Suprapubic skin (tissue), 4 donors: ENCODE results near the gene POLR3A. TPM values are rescaled to one million over a fixed set of nuclear protein-coding genes. Genes with fewer than 3 reads are reported as not detected.

Experiments used
- DNase-seq, 2 donors: peaks; one replicate each; pipeline ENCODE4 v3.0.0-alpha.2; 2019; ENCODE audit warnings: low spot score in 2 of 2
- H3K27ac ChIP-seq: fragments of 200-600 bp; sonication (generic); one replicate; pipeline ENCODE4 v1.5.1; 2019
- H3K27me3 ChIP-seq: fragments of 200-600 bp; sonication (generic); one replicate; pipeline ENCODE4 v1.5.1; 2019
- H3K36me3 ChIP-seq: fragments of 200-600 bp; sonication (generic); one replicate; pipeline ENCODE4 v1.5.1; 2019
- H3K4me1 ChIP-seq: fragments of 200-600 bp; sonication (generic); one replicate; pipeline ENCODE4 v1.5.1; 2019
- H3K4me3 ChIP-seq: fragments of 200-600 bp; sonication (generic); one replicate; pipeline ENCODE4 v1.5.1; 2019; ENCODE audit warnings: mild to moderate bottlenecking
- H3K9me3 ChIP-seq: fragments of 200-600 bp; sonication (generic); one replicate; pipeline ENCODE4 v1.5.1; 2019
- CTCF ChIP-seq, 2 donors: fragments of 200-600 bp in 1 of 2; fragments of 450-650 bp in 1 of 2; sonication (generic) in 1 of 2; IDR thresholded peaks; one replicate each; pipeline ENCODE4 v1.5.1; 2016 to 2019; ENCODE audit warnings: antibody characterized with exemption in 2 of 2, mild to moderate bottlenecking in 1 of 2, moderate library complexity in 1 of 2
- EP300 ChIP-seq: sonication (generic); formaldehyde crosslinking; IDR thresholded peaks from one replicate; pipeline ENCODE4 v1.6.1; 2017; ENCODE audit warnings: antibody characterized with exemption
- POLR2A ChIP-seq, 2 donors: fragments of 450-650 bp; IDR thresholded peaks; one replicate each; pipeline ENCODE4 v1.6.1; 2017; ENCODE audit warnings: antibody characterized with exemption in 2 of 2, mild to moderate bottlenecking in 2 of 2, moderate library complexity in 2 of 2
- POLR2AphosphoS5 ChIP-seq, 3 donors: sonication (generic); formaldehyde crosslinking; IDR thresholded peaks; one replicate each; pipeline ENCODE4 v1.6.1; 2017; ENCODE audit warnings: antibody characterized with exemption in 3 of 3
- WGBS: methylation state at CpG from one replicate; pipeline ENCODE4 v1.1.5; 2018; 5-methylcytosine and 5-hydroxymethylcytosine counted together
- total RNA-seq, 4 donors: library from RNA; depleted of rRNA; stranded (reverse); fragments of >200 nt; gene quantifications; one replicate each; pipeline ENCODE4 v1.1.0, GENCODE V29; 2016

Gene POLR3A
- total RNA-seq, 4 donors from 2014 or later: 9.7 to 18.3 (median 12.8) TPM

GRCh38 chr10:78042752-78043104 is 13.4 kb upstream of the POLR3A start:
- peaks cover 20% of the 10 kb centered on the region for H3K4me1 ChIP-seq
- H3K36me3 ChIP-seq: peaks cover 49% of the 10 kb centered on the region
- WGBS: 98% methylated on average over 6 of the region's 6 CpGs
- no peak overlapping the region for H3K4me3 ChIP-seq
- H3K27ac ChIP-seq: no peak overlapping the region
- no peak for DNase-seq
- TF ChIP-seq CTCF (IDR thresholded peaks at IDR 0.05) (no peak), POLR2AphosphoS5 (IDR thresholded peaks at IDR 0.05) (no peak), EP300 (no peak), POLR2A (IDR thresholded peaks at IDR 0.05) (no peak)
- H3K9me3 ChIP-seq: no peaks in the 10 kb centered on the region
- H3K27me3 ChIP-seq: no peaks in the 10 kb centered on the region

- Histone ChIP-seq H3K4me3 (no peak overlapping the region), H3K9me3 (no peaks in the 10 kb centered on the region), H3K27me3 (no peaks in the 10 kb centered on the region), H3K27ac (no peak overlapping the region), H3K4me1 (peaks cover 20% of the 10 kb centered on the region), H3K36me3 (peaks cover 54% of the 10 kb centered on the region)
- no peak for DNase-seq
- WGBS: 100% methylated on average over 2 of the region's 2 CpGs
- no peak for TF ChIP-seq POLR2A (IDR thresholded peaks at IDR 0.05)
- no peak for TF ChIP-seq POLR2AphosphoS5 (IDR thresholded peaks at IDR 0.05)
- TF ChIP-seq EP300: no peak
- TF ChIP-seq CTCF (IDR thresholded peaks at IDR 0.05): no peak
Measured at GRCh38 chr10:78042058-78042751, 12.9 kb upstream of the POLR3A start.

GRCh38 chr10:78041170-78042057 is 12.1 kb upstream of the POLR3A start:
- Histone ChIP-seq H3K36me3 (peaks cover 62% of the 10 kb centered on the region), H3K9me3 (no peaks in the 10 kb centered on the region), H3K27ac (no peak overlapping the region), H3K4me3 (no peak overlapping the region), H3K4me1 (peaks cover 25% of the 10 kb centered on the region), H3K27me3 (no peaks in the 10 kb centered on the region)
- TF ChIP-seq POLR2A (IDR thresholded peaks at IDR 0.05) (no peak), EP300 (no peak), CTCF (IDR thresholded peaks at IDR 0.05) (no peak), POLR2AphosphoS5 (IDR thresholded peaks at IDR 0.05) (no peak)
- 71% methylated on average over 5 of the region's 5 CpGs for WGBS
- DNase-seq: no peak

- H3K9me3 ChIP-seq: no peaks in the 10 kb centered on the region
- H3K27ac ChIP-seq: no peak overlapping the region
- H3K4me3 ChIP-seq: no peak overlapping the region
- no peak for TF ChIP-seq POLR2A (IDR thresholded peaks at IDR 0.05)
- TF ChIP-seq POLR2AphosphoS5 (IDR thresholded peaks at IDR 0.05): no peak
- TF ChIP-seq CTCF (IDR thresholded peaks at IDR 0.05): no peak
- no peak for TF ChIP-seq EP300
- no peak for DNase-seq
- peaks cover 42% of the 10 kb centered on the region for H3K4me1 ChIP-seq
- WGBS: 74% methylated on average over 3 of the region's 3 CpGs
- no peaks in the 10 kb centered on the region for H3K27me3 ChIP-seq
- H3K36me3 ChIP-seq: peaks cover 74% of the 10 kb centered on the region
Measured at GRCh38 chr10:78039743-78040142, 10.4 kb upstream of the POLR3A start.
